ENCODE results near the gene ACVR1B.

The ACVR1B gene

GRCh38 chr12:51905471-51906429 is 45.7 kb upstream of the ACVR1B start:
- Histone ChIP-seq H3K9ac (ENCODE audit: low read length) (peak overlapping the region; percentile 95), H2BK15ac (ENCODE audit: low read depth, poor library complexity, severe bottlenecking) (peak overlapping the region; percentile 96), H3K36me3 (ENCODE audit: control insufficient read depth in 1 of 2, insufficient read depth in 2 of 2, low read depth in 1 of 2, low read length in 2 of 2) (peaks cover 0 to 9% of the 10 kb centered on the region in 2 experiments), H3K4ac (ENCODE audit: low read depth in 1 of 2, low read length in 2 of 2) (peak overlapping the region; percentile 86 to 90), H3K23ac (ENCODE audit: low read length in 2 of 2) (peak overlapping the region in 1 of 2 experiments; percentile 34), H4K91ac (ENCODE audit: low read length) (peak overlapping the region; percentile 99), H3K27ac (ENCODE audit: low read length, poor library complexity, severe bottlenecking) (no peak overlapping the region), H3K4me2 (ENCODE audit: low read length, poor library complexity, severe bottlenecking) (no peak overlapping the region), H2BK5ac (ENCODE audit: low read depth, low read length, poor library complexity, severe bottlenecking) (no peak overlapping the region), H3K9me3 (ENCODE audit: control insufficient read depth, low read length) (no peaks in the 10 kb centered on the region), H3K27me3 (ENCODE audit: control insufficient read depth in 1 of 2, insufficient read depth in 1 of 2, low read length in 2 of 2) (peaks cover 0 to 4% of the 10 kb centered on the region in 2 experiments), H2BK120ac (ENCODE audit: low read depth, low read length) (peak overlapping the region; percentile 95), H3K4me1 (ENCODE audit: control insufficient read depth, insufficient read depth, low read depth, low read length) (peaks cover 5% of the 10 kb centered on the region), H2BK12ac (ENCODE audit: low read length in 2 of 2) (peak overlapping the region; percentile 98 to 99), H3K14ac (ENCODE audit: low read length in 2 of 2) (peak overlapping the region in 1 of 2 experiments; percentile 56), H3K79me1 (replicated peaks; ENCODE audit: low read length, poor library complexity, severe bottlenecking) (no peaks in the 10 kb centered on the region), H3K18ac (ENCODE audit: low read depth in 1 of 2, low read length in 2 of 2) (peak overlapping the region; percentile 93 to 97), H4K8ac (ENCODE audit: low read length) (peak overlapping the region; percentile 98), H3K4me3 (ENCODE audit: insufficient read depth in 1 of 2, low read depth in 1 of 2, low read length in 2 of 2) (peak overlapping the region in 1 of 2 experiments; percentile 95), H2AFZ (ENCODE audit: low read depth, low read length) (no peak overlapping the region), H2AK5ac (ENCODE audit: low read length, severe bottlenecking) (no peak overlapping the region)
- WGBS: 39% methylated on average over 17 of the region's 18 CpGs
- peak; percentile 91 for DNase-seq

- peak overlapping the region; percentile 64 for H2AFZ ChIP-seq (ENCODE audit: low read depth, low read length)
- 33% methylated on average over 15 of the region's 23 CpGs for WGBS
These were observed 44.9 kb upstream of the ACVR1B start for GRCh38 chr12:51906430-51907082.

GRCh38 chr12:51907083-51907855 is 44.2 kb upstream of the ACVR1B start, which contains the start of gene ACVRL1:
ACVRL1 (plus strand) TSS chr12:51907504; CDS start chr12:51912475, 4,971 bp downstream.
- peaks cover 7% of the 10 kb centered on the region for H3K4me1 ChIP-seq (ENCODE audit: control insufficient read depth, insufficient read depth, low read depth, low read length)
- H3K79me1 ChIP-seq (replicated peaks; ENCODE audit: low read length, poor library complexity, severe bottlenecking): no peaks in the 10 kb centered on the region
- peak within 1 kb of the TSS; percentile 46 to 95 for H3K4me3 ChIP-seq (ENCODE audit: insufficient read depth in 1 of 2, low read depth in 1 of 2, low read length in 2 of 2)
- peak within 1 kb of the TSS; percentile 75 to 98 for H3K4ac ChIP-seq (ENCODE audit: low read depth in 1 of 2, low read length in 2 of 2)
- no peak within 1 kb of the TSS for H2BK5ac ChIP-seq (ENCODE audit: low read depth, low read length, poor library complexity, severe bottlenecking)
- H4K8ac ChIP-seq (ENCODE audit: low read length): peak within 1 kb of the TSS; percentile 98
- peak within 1 kb of the TSS; percentile 93 to 97 for H3K18ac ChIP-seq (ENCODE audit: low read depth in 1 of 2, low read length in 2 of 2)
- H2BK15ac ChIP-seq (ENCODE audit: low read depth, poor library complexity, severe bottlenecking): peak within 1 kb of the TSS; percentile 93
- peak within 1 kb of the TSS; percentile 96 for H2BK120ac ChIP-seq (ENCODE audit: low read depth, low read length)
- H3K36me3 ChIP-seq (ENCODE audit: control insufficient read depth in 1 of 2, insufficient read depth in 2 of 2, low read depth in 1 of 2, low read length in 2 of 2): peaks cover 0 to 9% of the 10 kb centered on the region in 2 experiments
- H2AK5ac ChIP-seq (ENCODE audit: low read length, severe bottlenecking): no peak within 1 kb of the TSS
- peak within 1 kb of the TSS; percentile 95 for H3K9ac ChIP-seq (ENCODE audit: low read length)
- H2BK12ac ChIP-seq (ENCODE audit: low read length in 2 of 2): peak within 1 kb of the TSS; percentile 98 to 99
- peak within 1 kb of the TSS in 1 of 2 experiments; percentile 86 for H3K14ac ChIP-seq (ENCODE audit: low read length in 2 of 2)
- DNase-seq: no peak
- peak within 1 kb of the TSS; percentile 99 for H4K91ac ChIP-seq (ENCODE audit: low read length)
- H3K23ac ChIP-seq (ENCODE audit: low read length in 2 of 2): peak within 1 kb of the TSS; percentile 26 to 79
- H3K27ac ChIP-seq (ENCODE audit: low read length, poor library complexity, severe bottlenecking): no peak within 1 kb of the TSS
- no peaks in the 10 kb centered on the region for H3K9me3 ChIP-seq (ENCODE audit: control insufficient read depth, low read length)
- H2AFZ ChIP-seq (ENCODE audit: low read depth, low read length): peak within 1 kb of the TSS; percentile 64
- peak within 1 kb of the TSS; percentile 72 for H3K4me2 ChIP-seq (ENCODE audit: low read length, poor library complexity, severe bottlenecking)
- 27% methylated on average over 57 of the region's 74 CpGs for WGBS
- peaks cover 0 to 4% of the 10 kb centered on the region in 2 experiments for H3K27me3 ChIP-seq (ENCODE audit: control insufficient read depth in 1 of 2, insufficient read depth in 1 of 2, low read length in 2 of 2)

More at GRCh38 chr12:51906430-51907082, 44.9 kb upstream of the ACVR1B start:
- peak overlapping the region; percentile 93 to 97 for H3K18ac ChIP-seq (ENCODE audit: low read depth in 1 of 2, low read length in 2 of 2)
- no peak overlapping the region for H2BK5ac ChIP-seq (ENCODE audit: low read depth, low read length, poor library complexity, severe bottlenecking)
- H2BK12ac ChIP-seq (ENCODE audit: low read length in 2 of 2): peak overlapping the region; percentile 98 to 99
- H3K9ac ChIP-seq (ENCODE audit: low read length): peak overlapping the region; percentile 95
- no peak overlapping the region for H3K27ac ChIP-seq (ENCODE audit: low read length, poor library complexity, severe bottlenecking)
- H4K8ac ChIP-seq (ENCODE audit: low read length): peak overlapping the region; percentile 98
- no peak overlapping the region for H3K4me2 ChIP-seq (ENCODE audit: low read length, poor library complexity, severe bottlenecking)
- H3K36me3 ChIP-seq (ENCODE audit: control insufficient read depth in 1 of 2, insufficient read depth in 2 of 2, low read depth in 1 of 2, low read length in 2 of 2): peaks cover 0 to 9% of the 10 kb centered on the region in 2 experiments
- H3K4me3 ChIP-seq (ENCODE audit: insufficient read depth in 1 of 2, low read depth in 1 of 2, low read length in 2 of 2): peak overlapping the region; percentile 46 to 95
- H3K27me3 ChIP-seq (ENCODE audit: control insufficient read depth in 1 of 2, insufficient read depth in 1 of 2, low read length in 2 of 2): peaks cover 0 to 4% of the 10 kb centered on the region in 2 experiments
- H2AK5ac ChIP-seq (ENCODE audit: low read length, severe bottlenecking): no peak overlapping the region
- H3K23ac ChIP-seq (ENCODE audit: low read length in 2 of 2): peak overlapping the region in 1 of 2 experiments; percentile 34
- H3K4me1 ChIP-seq (ENCODE audit: control insufficient read depth, insufficient read depth, low read depth, low read length): peaks cover 5% of the 10 kb centered on the region
- H4K91ac ChIP-seq (ENCODE audit: low read length): peak overlapping the region; percentile 99
- peak overlapping the region; percentile 96 for H2BK120ac ChIP-seq (ENCODE audit: low read depth, low read length)
- H3K4ac ChIP-seq (ENCODE audit: low read depth in 1 of 2, low read length in 2 of 2): peak overlapping the region; percentile 75 to 90
- no peak for DNase-seq
- H3K14ac ChIP-seq (ENCODE audit: low read length in 2 of 2): peak overlapping the region in 1 of 2 experiments; percentile 56
- no peaks in the 10 kb centered on the region for H3K9me3 ChIP-seq (ENCODE audit: control insufficient read depth, low read length)
- H2BK15ac ChIP-seq (ENCODE audit: low read depth, poor library complexity, severe bottlenecking): peak overlapping the region; percentile 85
- no peaks in the 10 kb centered on the region for H3K79me1 ChIP-seq (replicated peaks; ENCODE audit: low read length, poor library complexity, severe bottlenecking)

Data from mesenchymal stem cell (in vitro differentiated cells and primary cell).